GM21390 (cell line): Measurements from ENCODE around the gene SLC16A9.

Experiments
- ATAC-seq: cut with Tn5 transposase; IDR thresholded peaks from one replicate; pipeline ENCODE4 v1.9.1; 2021; ENCODE audit not compliant: unreplicated experiment

SLC16A9 gene

DNA sequence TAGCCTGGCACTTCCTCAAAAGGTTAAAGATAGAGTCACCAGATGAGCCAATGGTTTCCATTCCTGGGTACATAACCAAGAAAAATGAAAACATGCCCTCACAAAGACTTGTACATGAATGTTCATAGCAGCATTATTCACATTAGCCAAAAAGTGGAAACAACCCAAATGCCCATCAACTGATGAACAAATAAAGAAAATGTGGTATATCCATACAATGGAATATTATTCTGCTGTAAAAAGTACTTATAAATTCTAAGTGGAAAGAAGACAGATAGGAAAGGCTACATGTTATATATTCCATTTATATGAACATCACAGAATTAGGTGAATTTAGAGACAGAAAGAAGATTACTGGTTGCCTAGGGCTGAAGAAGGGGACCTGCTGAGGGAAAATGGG lies 10.7 kb upstream of the SLC16A9 start:
- ATAC-seq: no peak

DNA sequence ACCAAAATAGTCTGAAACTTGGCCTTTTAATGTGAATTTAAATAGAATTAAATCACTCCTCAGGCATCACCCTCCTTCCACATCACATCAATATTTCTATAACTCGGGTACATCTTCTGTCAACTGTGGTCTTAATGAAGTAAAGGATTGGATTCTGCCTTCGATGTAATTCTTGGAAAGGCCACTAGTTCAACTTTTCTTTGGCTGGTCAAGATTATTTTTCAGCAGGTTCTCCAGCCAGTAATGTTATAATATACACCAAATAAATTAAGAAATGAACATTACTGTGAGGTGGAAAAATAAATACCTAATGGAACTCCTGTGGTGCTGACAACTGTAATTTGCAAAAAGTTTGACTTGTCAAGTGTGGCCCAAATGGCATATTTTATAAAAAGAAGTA lies 9.7 kb upstream of the SLC16A9 start:
- no peak for ATAC-seq

DNA sequence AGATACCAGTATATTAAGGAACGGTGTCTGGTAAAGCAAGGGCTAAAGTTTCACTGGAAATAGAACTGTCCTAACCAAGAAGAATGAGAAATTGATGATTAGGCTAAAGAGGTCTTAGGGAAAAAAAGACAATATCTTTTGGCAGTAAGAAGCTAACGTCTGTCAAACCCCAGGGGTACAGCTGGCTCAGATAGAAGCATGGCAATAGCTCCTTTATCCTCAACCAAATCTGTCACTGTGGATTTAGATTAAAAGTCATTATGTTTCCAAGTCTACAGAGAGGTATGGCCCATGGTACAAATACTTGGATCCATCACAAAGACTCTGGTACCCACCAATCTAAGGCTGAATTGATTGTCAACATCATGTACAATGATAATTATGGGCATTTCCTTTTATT lies 8.6 kb upstream of the SLC16A9 start:
- ATAC-seq: no peak

DNA sequence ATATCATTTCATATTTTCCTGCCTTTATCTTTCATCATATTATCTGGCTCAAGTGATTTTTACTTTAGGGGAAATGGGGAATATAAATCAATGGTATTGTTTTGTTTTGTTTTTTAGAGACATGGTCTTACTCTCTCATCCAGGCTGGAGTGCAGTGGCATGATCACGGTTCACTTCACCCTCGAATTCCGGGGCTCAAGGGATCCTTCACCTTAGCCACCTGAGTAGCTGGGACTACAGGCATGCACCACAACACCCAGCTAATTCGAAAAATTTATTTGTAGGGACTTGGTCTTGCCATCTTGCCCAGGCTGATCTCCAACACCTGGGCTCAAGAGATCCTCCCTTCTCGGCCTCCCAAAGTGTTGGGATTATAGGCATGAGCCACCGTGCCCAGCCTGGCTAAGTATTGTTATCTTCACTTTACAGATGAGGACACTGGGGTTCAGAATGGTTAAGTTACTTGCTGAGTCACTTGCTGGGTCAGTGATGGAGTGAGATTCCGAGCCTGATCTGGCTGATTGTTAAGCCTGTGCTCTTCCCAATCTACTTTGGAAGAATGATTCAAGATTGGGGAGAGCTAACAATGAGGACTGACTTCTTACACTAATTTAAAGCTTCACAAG lies 3.7 kb upstream of the SLC16A9 start:
- no peak for ATAC-seq

DNA sequence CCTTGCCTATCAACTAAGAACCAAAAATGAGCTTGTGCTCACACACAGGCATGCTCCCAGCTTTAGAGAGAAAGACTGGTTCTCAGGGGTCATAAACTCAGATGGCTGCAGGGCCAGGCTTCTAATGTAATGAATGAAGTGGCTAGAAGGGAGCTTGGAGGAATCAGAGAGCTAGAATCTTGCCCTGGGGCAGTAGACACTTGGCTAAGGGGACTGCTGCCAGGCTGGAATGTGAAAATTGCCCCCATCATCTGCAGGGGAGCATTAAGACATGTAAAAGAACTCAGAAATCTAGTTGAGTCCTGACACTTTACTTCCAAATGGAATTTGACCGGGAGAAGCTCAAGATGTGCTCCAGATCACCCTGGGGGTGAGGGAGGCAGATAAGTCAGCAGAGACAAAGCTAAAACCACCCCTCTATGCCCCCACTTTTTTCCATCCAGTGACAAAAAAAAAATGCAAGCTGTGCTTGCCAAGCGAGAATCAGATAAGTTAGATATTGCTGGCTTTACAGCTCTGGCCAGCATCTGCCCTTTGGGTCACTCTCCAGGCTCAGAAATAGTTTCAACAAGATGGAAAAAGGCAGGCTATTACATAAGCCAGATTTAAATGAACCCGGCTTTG lies 2.3 kb upstream of the SLC16A9 start:
- ATAC-seq: no peak

DNA sequence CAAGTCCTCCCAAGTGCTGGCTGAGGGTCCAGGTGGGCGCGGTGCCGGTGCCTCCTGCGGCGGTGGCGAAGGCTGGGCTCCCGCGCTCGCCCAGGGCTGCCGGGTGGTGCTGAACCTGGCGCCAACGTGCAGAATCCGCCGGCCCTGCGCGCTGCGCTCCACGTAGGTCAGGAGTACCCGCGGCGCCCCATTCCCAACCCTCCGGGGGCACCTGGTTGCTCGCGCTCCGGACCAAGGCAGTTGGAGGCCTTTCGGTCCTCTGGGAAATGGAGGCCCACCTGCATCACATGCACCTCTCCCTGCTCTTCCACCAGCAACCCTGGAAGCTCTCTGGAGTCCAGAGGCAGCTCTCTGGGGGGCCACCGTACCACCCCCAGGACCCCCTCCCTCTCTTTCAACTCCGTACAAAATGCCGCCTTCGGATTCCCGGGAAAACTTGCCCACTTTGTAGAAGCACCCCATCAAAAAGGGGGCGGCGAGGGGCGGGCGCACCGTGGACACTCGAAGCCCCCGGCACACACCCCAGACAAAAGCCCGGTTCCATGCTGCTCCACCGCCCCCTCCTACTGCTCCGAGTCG lies 745 bp downstream of the SLC16A9 start:
- peak; percentile 32 for ATAC-seq

DNA sequence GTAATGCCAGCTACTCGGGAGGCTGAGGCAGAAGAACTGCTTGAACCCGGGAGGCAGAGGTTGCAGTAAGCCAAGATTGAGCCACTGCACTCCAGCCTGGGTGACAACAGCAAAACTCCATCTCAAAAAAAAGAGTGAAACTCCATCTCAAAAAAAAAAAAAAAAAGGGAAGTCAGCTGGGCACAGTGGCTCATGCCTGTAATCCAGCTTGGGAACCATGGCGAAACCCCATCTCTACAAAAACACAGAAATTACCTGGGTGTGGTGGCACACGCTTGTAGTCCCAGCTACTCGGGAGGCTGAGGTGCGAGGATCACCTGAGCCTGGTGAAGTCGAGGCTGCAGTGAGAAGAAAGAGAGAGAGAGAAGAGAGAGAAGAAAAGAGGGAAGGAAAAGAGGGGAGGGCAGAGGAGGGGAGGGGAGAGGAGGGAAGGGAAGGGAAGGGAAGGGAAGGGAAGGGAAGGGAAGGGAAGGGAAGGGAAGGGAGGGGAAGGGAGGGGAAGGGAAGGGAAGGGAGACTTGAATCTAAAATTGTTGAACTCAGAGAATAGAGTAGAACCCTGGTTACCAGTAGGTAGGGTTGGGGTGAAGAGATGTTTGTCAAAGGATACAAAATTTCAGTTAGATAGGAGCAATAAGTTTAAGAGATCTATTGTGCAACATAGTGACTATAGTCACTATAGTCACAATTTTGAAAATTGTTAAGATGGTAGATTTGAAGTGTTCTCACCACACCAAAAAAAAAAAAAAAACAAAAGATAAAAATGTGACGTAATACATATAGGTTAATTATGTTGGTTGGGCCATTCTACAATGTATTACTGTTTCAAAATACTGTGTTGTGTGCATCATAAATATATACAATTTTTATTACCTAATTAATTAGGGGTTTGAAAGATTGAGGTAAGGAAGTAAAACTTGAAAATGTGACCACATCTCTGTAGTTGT lies 2.5 kb downstream of the SLC16A9 start:
- no peak for ATAC-seq

DNA sequence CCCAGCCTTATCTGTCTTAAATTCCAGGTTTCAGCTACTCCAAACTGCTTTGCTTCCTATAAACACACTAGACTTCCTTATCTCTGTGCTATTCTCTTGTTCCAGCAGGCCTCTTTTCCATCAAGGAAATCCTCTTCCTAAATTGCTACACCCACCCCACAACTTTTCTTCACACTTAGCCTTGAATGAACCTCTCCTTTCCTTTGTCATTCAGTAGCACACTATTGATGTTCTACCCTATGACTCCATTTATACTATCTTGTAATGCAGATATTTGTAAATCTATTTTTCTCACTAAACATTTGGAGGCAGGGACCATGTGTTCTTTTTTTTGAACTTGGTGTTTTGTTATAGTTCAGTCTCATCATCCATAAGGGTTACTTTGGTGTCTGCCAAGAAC lies 3.7 kb downstream of the SLC16A9 start:
- ATAC-seq: no peak

DNA sequence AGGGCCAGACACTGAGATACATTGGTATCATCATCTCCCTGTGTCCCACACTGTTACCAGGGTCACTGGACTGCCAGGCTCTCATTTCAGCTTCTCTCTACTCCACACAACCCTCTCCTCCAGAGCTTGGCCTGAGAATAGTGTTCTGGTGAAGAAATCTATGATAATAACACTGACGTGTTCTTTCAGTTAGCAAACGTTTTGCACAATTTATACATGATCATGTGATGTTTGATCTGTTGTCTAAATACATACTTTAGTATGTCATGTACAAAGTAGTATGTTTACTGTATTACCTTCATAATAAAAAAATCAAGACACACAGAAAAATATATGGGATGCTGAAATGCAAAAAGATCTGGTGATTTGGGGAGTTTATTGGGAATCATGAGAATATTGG lies 5.0 kb downstream of the SLC16A9 start:
- no peak for ATAC-seq

DNA sequence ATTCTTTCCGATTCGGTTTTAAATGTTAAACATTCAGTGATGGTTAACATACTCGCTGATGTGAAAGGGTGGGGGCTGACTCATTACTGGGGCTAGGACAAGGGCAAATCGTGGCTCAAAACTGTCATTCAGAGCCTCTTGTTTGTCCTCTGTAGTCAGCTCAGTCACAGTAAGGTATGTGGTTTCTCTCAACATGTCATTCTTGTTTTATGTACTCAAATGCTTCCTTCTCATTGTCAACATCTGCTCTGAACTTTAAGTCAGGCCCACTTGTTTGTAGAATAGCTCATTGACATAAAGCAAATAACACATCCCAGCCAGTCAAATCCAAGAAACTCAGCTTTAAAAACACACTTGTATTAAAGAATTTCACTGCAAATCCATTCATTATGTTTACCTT lies 7.3 kb downstream of the SLC16A9 start:
- ATAC-seq: no peak

DNA sequence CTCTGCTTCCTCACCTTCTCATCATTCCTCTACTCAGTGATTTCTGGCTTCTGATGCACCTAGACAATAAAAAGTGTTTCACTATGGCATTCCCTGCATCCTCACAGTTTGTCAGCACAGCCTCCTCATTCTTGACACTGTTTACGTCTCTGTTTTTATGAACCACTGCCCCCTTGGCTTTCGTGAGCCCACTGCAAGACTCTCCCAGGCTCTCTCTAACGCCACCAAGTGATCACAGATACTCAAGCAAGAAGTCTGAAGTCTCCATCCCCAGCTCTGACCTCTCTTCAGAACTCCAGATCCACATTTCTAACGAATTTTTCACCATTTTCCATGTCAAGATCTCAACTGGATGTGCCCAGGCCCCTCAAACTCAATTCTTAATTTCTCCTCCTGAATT lies 8.9 kb downstream of the SLC16A9 start:
- ATAC-seq: no peak

DNA sequence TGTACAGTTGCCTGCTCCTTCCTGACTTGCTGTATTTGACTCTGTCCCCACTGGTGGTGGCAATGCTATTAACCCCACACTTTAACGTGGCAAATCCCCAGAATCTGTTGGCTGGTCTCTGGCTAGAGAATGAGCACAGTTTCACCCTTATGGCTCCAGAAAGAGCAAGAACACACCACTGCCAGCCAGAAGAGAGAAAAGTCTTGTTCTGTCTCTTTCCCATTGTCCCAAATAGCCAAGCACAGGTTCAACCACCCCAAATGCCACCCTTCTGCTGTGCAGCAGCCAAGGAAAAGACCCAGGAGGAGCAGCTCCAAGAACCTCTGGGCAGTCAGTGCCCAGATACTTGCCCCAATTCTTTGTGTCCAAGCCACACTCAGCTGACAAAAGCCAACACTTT lies 11.3 kb downstream of the SLC16A9 start:
- ATAC-seq: no peak

DNA sequence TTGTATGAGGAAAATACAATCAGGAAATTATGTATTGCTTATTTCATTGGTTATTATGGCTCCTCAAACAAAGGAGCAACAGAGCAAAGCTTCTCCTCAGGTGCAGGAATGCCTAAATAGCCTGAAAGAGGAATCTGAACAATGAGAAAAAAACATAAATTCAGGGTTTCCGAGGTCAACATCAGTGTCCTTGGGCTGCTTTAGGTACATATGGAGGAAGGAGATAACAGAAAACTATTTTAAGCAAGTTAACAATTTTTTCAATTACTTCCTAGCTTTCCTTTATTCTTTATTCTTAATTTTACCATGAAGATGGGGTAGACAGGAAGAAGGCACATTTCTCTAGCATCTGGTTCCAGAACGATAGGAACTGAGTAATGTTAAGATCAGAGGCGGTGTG lies 14.0 kb downstream of the SLC16A9 start:
- ATAC-seq: no peak

DNA sequence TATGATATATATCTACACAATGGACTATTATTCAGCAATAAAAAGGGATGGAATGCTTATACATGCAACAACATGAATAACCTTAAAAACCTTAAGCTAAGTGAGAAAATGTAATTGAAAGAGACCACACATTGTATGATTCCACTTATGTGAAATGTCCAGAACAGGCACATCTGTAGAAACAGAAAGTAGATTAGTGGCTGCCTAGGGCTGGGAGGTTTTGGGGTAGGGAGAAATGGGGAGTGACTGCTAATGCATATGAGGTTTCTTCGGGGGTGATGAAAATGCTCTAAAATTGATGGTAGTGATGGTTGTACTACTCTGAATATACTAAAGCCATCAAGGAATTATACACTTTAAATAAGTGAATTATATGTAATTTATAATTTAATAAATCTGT lies 14.7 kb downstream of the SLC16A9 start:
- ATAC-seq: no peak

DNA sequence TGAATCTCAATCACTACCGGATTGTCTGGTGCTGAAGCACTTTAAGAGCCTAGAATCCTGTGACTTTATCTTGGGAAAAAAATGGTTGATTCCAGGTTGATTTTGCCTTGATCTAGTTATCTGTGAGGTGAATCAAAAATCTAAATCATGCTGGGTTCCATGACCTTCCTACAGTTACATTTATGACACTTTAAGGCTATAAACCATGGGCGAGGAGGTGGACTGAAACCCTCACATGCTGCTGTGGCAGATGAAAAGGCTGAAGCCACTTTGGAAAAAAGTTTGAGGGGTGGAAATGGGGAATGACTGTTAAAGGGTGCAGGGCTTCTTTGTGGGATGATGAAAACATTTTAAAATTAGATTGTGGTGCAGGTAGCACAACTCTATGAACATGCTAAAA lies 17.5 kb downstream of the SLC16A9 start:
- ATAC-seq: no peak

DNA sequence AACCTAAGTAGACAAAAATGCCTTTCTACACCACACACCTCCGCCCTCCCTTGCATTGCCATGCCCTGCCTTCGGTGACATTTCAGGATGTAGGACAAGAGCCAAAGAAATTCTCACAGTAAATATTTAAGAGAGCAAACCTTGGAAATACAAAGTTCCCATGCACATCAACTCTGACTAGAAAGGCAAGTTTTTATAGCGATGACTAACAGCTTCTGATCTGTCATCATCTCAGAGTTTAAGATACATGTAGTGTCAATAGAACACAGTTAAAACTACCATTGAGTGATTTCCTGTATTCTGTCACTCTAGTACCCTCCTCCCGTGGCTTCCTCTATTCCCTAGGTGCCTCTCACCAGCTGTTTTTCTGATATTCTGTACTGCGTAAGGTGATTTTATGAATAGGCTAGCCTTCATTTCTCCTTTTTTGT lies 20.7 kb downstream of the SLC16A9 start:
- ATAC-seq: no peak

DNA sequence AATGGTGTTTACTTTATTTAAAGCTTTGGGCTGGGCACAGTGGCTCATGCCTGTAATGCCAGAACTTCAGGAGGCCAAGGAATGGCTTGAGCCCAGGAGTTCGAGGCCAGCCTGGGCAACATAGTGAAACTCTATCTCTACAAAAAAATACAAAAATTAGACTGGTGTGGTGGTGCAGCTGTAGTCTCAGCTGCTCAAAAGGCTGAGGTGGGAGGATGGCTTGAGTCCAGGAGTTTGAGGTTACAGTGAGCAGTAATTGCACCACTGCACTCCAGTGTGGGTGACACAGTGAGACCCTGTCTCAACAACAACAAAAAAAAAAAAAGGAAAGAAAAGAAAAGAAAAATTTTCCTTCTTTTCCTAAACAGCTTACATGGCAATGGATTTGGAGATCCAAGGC lies 22.0 kb downstream of the SLC16A9 start:
- ATAC-seq: no peak

DNA sequence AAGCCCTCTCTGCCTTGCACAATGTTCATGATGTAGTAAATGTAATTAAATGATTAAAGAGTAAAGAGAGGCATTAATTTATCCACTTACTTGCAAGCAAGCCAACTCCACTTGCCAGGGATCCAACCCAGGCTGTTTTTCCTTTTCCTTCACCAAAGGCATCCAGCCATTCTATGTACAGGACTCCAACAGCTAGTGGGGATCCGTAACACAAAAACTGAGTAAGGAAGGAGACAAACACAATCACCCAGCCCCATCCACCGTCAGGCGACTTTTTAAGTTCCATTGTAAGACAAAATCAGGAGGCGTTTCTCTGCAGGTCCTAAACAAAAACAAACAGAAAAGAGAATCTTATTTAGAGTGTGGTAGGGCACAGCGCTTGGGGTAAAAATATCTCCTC lies 25.6 kb downstream of the SLC16A9 start:
- no peak for ATAC-seq

DNA sequence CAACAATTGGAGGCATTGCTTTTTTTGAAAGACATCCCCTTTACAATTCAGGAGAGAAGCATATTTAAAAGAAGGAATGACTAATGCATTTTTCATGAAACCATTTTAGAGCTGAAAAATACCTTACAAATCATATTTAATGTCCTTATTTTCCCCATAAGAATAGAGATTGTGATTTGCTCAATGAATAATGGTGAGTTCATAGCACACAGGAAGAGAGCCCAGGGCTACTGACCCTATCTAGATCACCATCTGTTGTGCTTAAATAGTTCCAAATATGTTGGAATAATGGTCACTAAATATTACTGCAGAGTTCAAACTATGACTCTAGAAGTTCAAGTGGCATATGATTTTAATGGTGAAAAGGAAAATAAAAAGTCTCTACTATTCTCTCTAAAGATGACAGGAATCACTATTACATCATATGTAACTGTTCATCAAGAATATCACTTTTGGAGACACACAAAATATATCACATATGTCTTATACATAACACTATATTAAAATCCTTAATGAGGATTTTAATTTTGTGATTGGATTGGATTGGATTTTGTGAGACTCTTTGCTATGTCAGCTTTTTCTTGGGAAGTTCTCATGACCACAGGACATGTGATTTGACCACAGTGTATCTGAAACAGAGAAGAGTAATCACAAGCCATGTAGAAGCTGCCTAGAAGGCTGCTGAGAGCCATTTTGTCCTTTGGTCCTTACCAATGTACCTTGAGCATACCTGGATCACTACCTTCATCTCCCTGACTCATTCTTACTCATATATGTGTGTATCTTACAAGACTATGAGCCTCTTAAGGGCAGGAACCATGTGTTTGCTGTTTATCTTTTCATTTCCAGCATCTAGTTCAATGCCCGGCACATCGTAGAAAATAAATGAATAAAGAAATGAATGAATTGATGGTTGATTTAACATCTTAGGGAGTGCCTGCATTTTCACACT lies 26.4 kb downstream of the SLC16A9 start:
- ATAC-seq: no peak

DNA sequence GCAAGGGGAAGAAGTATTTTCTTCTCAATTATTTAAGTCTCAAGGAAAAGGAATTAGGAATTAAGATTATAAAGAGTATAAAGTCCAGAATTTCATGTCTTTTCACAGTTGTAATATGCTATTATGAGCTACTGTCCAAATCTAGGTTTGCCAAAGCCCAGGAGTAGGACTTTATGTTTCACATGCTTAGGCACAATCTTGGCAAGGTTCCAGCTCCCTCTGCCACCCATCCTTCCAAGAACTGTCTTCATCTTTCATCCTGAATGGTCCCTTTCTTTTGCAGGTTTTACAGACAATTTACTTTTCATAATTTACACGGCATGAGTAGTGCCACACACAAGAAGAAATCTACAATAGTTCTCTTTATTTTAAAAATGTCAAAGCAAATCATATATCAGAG lies 29.5 kb downstream of the SLC16A9 start:
- ATAC-seq: no peak

DNA sequence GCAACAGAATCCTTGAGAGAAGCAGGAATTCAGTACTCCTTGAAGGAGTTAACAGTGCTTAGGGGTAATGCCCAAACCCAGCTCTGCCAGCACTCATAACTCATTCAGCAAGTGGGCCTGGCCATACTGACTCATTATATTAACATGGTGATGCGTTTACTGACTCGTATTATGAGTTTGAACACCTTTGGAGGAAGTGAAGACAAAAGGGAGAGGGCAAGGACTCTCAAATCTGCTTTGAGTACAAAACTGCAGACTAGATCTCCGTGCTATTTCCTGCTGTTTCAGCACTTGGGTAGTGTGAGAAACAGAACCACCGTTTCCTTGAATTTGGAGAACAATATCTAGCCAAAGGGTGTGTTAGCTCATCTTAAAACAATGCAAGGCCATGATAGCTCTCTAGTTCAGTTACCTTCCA lies 30.8 kb downstream of the SLC16A9 start:
- peak; percentile 66 for ATAC-seq
